Tibial nerve (tissue), 4 donors: Measurements from ENCODE around the gene CEP126.

ENCODE experiments used
- EP300 ChIP-seq, 2 donors: sonication (generic); formaldehyde crosslinking; IDR thresholded peaks; one replicate each; pipeline ENCODE4 v1.6.1; 2017; ENCODE audit warnings: antibody characterized with exemption in 2 of 2, mild to moderate bottlenecking in 1 of 2
- POLR2A ChIP-seq, 2 donors: fragments of 450-650 bp; IDR thresholded peaks; one replicate each; pipeline ENCODE4 v1.6.1; 2017; ENCODE audit warnings: antibody characterized with exemption in 2 of 2, mild to moderate bottlenecking in 2 of 2, moderate library complexity in 2 of 2
- TF ChIP-seq, protein P1 (sequence below), 5 experiments: fragments of 200-600 bp in 3 of 5; fragments of 450-650 bp in 2 of 5; sonication (generic) in 3 of 5; IDR thresholded peaks; one replicate each; pipeline ENCODE4 v1.5.1; 2016 to 2019; ENCODE audit warnings: antibody characterized with exemption in 5 of 5, mild to moderate bottlenecking in 3 of 5, moderate library complexity in 2 of 5

DNA sequence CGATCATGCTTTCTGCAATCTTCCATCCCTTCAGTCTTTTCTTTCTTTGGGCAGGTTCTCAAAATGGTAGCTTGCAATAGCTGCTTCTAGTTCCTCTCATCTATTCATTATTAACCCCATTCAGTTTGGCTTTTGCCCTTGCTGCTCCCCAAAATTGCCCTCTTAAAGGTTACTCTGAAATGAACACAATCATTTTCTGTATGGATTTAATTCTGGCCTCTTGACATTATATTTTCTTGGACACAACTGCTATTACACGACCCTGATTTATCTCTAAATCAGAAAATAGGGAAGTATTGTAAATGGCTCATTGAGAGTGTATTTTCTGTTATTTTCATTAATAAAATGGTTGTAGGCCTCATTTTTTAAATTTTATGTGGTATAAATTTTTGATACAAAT is 1.6 kb downstream of the CEP126 start, which contains the start of gene ANGPTL5:
- TF ChIP-seq, protein P1, sequence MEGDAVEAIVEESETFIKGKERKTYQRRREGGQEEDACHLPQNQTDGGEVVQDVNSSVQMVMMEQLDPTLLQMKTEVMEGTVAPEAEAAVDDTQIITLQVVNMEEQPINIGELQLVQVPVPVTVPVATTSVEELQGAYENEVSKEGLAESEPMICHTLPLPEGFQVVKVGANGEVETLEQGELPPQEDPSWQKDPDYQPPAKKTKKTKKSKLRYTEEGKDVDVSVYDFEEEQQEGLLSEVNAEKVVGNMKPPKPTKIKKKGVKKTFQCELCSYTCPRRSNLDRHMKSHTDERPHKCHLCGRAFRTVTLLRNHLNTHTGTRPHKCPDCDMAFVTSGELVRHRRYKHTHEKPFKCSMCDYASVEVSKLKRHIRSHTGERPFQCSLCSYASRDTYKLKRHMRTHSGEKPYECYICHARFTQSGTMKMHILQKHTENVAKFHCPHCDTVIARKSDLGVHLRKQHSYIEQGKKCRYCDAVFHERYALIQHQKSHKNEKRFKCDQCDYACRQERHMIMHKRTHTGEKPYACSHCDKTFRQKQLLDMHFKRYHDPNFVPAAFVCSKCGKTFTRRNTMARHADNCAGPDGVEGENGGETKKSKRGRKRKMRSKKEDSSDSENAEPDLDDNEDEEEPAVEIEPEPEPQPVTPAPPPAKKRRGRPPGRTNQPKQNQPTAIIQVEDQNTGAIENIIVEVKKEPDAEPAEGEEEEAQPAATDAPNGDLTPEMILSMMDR (IDR thresholded peaks at IDR 0.05): no peak
- TF ChIP-seq POLR2A (IDR thresholded peaks at IDR 0.05) (no peak), EP300 (IDR thresholded peaks at IDR 0.05) (no peak)
